IMR-90 (cell line): ENCODE data around the gene EFHD2. TPM values are rescaled to one million over a fixed set of nuclear protein-coding genes. Genes with fewer than 3 reads are reported as not detected.

Experiments
- ATAC-seq: fragments of 200-7000 bp; cut with Tn5 transposase; 2 replicates; pipeline ENCODE4 v1.9.1; 2020; ENCODE audit warnings: low read depth, mild to moderate bottlenecking, moderate library complexity
- BruUV-seq: library from RNA; stranded (reverse); fragments of 400-500 nt; replicated peaks from 2 replicates; lab custom pipeline; 2021; lab: Mats Ljungman, UMichigan
- CTCF ChIA-PET: fragments of 300-600 bp; formaldehyde crosslinking; extraction: SDS; loops from one replicate; lab custom pipeline; 2021; ENCODE audit warnings: antibody characterized with exemption; lab: Yijun Ruan, JAX
- POLR2A ChIA-PET: fragments of 300-600 bp; sonication (Branson Sonifier 250); formaldehyde crosslinking; loops from one replicate; lab custom pipeline; 2022; ENCODE audit warnings: antibody characterized with exemption; ENCODE audit not compliant: unreplicated experiment; lab: Charles Lee
- DNase-seq: peaks from one replicate; pipeline ENCODE4 v3.0.0; 2013
- H2AFZ ChIP-seq: replicated peaks from 2 replicates; pipeline ENCODE3; 2013; ENCODE audit warnings: low read length, mild to moderate bottlenecking; ENCODE audit not compliant: poor library complexity
- H2AK5ac ChIP-seq: 2 replicates; pipeline ENCODE4 v1.6.1; 2013; ENCODE audit warnings: low read depth, low read length, inconsistent platforms
- H2AK9ac ChIP-seq: replicated peaks from 2 replicates; pipeline ENCODE3; 2013; ENCODE audit warnings: mild to moderate bottlenecking, low read depth, low read length, moderate library complexity; ENCODE audit not compliant: poor library complexity
- H2BK120ac ChIP-seq: 2 replicates; pipeline ENCODE4 v1.6.1; 2013; ENCODE audit warnings: low read depth, low read length, inconsistent platforms
- H2BK15ac ChIP-seq: 3 replicates; pipeline ENCODE4 v1.6.1; 2013; ENCODE audit warnings: low read depth, low read length, inconsistent platforms
- H2BK20ac ChIP-seq: 2 replicates; pipeline ENCODE4 v1.6.1; 2013; ENCODE audit warnings: low read depth, mild to moderate bottlenecking, inconsistent platforms, low read length, moderate library complexity
- H2BK5ac ChIP-seq: 2 replicates; pipeline ENCODE4 v1.6.1; 2013; ENCODE audit warnings: mild to moderate bottlenecking, low read depth, low read length, inconsistent platforms; ENCODE audit not compliant: poor library complexity, severe bottlenecking
- H3K14ac ChIP-seq: replicated peaks from 2 replicates; pipeline ENCODE4 v1.6.1; 2013; ENCODE audit warnings: low read depth, low read length, inconsistent platforms
- H3K18ac ChIP-seq: 2 replicates; pipeline ENCODE4 v1.6.1; 2013; ENCODE audit warnings: low read depth, low read length, control low read depth
- H3K23ac ChIP-seq: 2 replicates; pipeline ENCODE4 v1.6.1; 2013; ENCODE audit warnings: low read depth, low read length, inconsistent platforms
- H3K27ac ChIP-seq: 2 replicates; pipeline ENCODE4 v1.5.1; 2013; ENCODE audit warnings: mild to moderate bottlenecking, control low read depth, low read length; ENCODE audit not compliant: insufficient read depth
- H3K27me3 ChIP-seq: 2 replicates; pipeline ENCODE4 v1.6.1; 2013; ENCODE audit warnings: low read length; ENCODE audit not compliant: control insufficient read depth, insufficient read depth
- H3K36me3 ChIP-seq: 2 replicates; pipeline ENCODE4 v1.6.1; 2013; ENCODE audit warnings: low read length, mixed read lengths; ENCODE audit not compliant: control insufficient read depth, insufficient read depth
- H3K4ac ChIP-seq: 2 replicates; pipeline ENCODE4 v1.6.1; 2013; ENCODE audit warnings: low read depth, low read length, inconsistent platforms
- H3K4me1 ChIP-seq: 2 replicates; pipeline ENCODE4 v1.6.1; 2013; ENCODE audit warnings: low read length, mixed read lengths; ENCODE audit not compliant: control insufficient read depth, insufficient read depth
- H3K4me2 ChIP-seq: 2 replicates; pipeline ENCODE4 v1.6.1; 2013; ENCODE audit warnings: low read depth, mild to moderate bottlenecking, control low read depth, low read length, moderate library complexity
- H3K4me3 ChIP-seq: 2 replicates; pipeline ENCODE4 v1.5.1; 2013; ENCODE audit warnings: low read depth, mild to moderate bottlenecking, control low read depth, low read length, moderate library complexity; ENCODE audit not compliant: insufficient read depth
- H3K56ac ChIP-seq: 2 replicates; pipeline ENCODE4 v1.6.1; 2013; ENCODE audit warnings: low read length, inconsistent platforms; ENCODE audit not compliant: insufficient read depth; ENCODE audit errors: extremely low read depth
- H3K79me1 ChIP-seq, 2 experiments: 2 replicates each; pipeline ENCODE4 v1.6.1; 2013; ENCODE audit warnings: low read length in 2 of 2, inconsistent platforms in 1 of 2, low read depth in 1 of 2
- H3K9ac ChIP-seq: 2 replicates; pipeline ENCODE4 v1.6.1; 2013; ENCODE audit warnings: low read depth, low read length, control low read depth
- H3K9me1 ChIP-seq: 2 replicates; pipeline ENCODE4 v1.6.1; 2013; ENCODE audit warnings: low read length, inconsistent platforms; ENCODE audit not compliant: insufficient read depth
- H3K9me3 ChIP-seq: 2 replicates; pipeline ENCODE4 v1.6.1; 2013; ENCODE audit warnings: low read length; ENCODE audit not compliant: control insufficient read depth, insufficient read depth
- H4K20me1 ChIP-seq: 2 replicates; pipeline ENCODE4 v1.6.1; 2013; ENCODE audit warnings: low read length, inconsistent platforms; ENCODE audit not compliant: insufficient read depth
- H4K5ac ChIP-seq: 2 replicates; pipeline ENCODE4 v1.6.1; 2013; ENCODE audit warnings: mild to moderate bottlenecking, low read depth, low read length, control low read depth
- H4K8ac ChIP-seq, 2 experiments: 2 replicates each; pipeline ENCODE4 v1.6.1; 2013; ENCODE audit warnings: low read depth in 2 of 2, low read length in 2 of 2, control low read depth in 1 of 2, inconsistent platforms in 1 of 2
- H4K91ac ChIP-seq: 2 replicates; pipeline ENCODE4 v1.6.1; 2013; ENCODE audit warnings: low read depth, low read length, inconsistent platforms; ENCODE audit not compliant: insufficient read depth
- CTCF ChIP-seq: conservative IDR thresholded peaks from 2 replicates; pipeline ENCODE4 v1.5.1; 2012; ENCODE audit warnings: mild to moderate bottlenecking, low read depth, low read length, improper control_type of control experiment
- FOS ChIP-seq: fragments of 150-350 bp; IDR thresholded peaks from 2 replicates; pipeline ENCODE4 v1.6.1; 2016; ENCODE audit warnings: low read depth, low read length
- MAZ ChIP-seq: IDR thresholded peaks from 2 replicates; pipeline ENCODE4 v1.6.1; 2012; ENCODE audit warnings: low read depth, mild to moderate bottlenecking, low read length, improper control_type of control experiment, moderate library complexity, borderline replicate concordance
- USF2 ChIP-seq: fragments of 150-350 bp; IDR thresholded peaks from 2 replicates; pipeline ENCODE4 v1.6.1; 2017; ENCODE audit warnings: mild to moderate bottlenecking, antibody characterized with exemption, low read length, low read depth
- WGBS, 2 experiments: methylation state at CpG; one replicate each; pipeline versions ENCODE4 v1.1.5 to v1.1.7; 2013; ENCODE audit warnings: missing lambda C conversion rate in 2 of 2; ENCODE audit not compliant: insufficient read length in 1 of 2; ENCODE audit errors: extremely low coverage in 2 of 2; 5-methylcytosine and 5-hydroxymethylcytosine counted together
- dilution Hi-C: fragments of 300-500 bp; cut with HindIII; formaldehyde crosslinking; loops from one replicate; pipeline ENCODE4 v1.14.3; 2018; ENCODE audit warnings: low sequenced_read_pairs; ENCODE audit not compliant: unreplicated experiment
- in situ Hi-C: fragments of 300-500 bp; cut with MboI; formaldehyde crosslinking; loops from 3 replicates; pipeline ENCODE4 v1.14.3; 2019; ENCODE audit warnings: low sequenced_read_pairs, inconsistent platforms, mixed read lengths
- intact Hi-C: fragments of 100-400 bp; cut with micrococcal nuclease; formaldehyde crosslinking; loops from 2 replicates; pipeline ENCODE4 v1.10.0; 2022
- polyA plus RNA-seq, 3 experiments: library from polyadenylated mRNA; depleted of rRNA; stranded (reverse); fragments of >200 nt; gene quantifications; 2 replicates each; pipeline ENCODE4 v1.2.3, GENCODE V29; 2012; ENCODE audit warnings: low replicate concordance in 1 of 3
- total RNA-seq: library from RNA; depleted of rRNA; stranded (reverse); fragments of >200 nt; gene quantifications from 2 replicates; pipeline ENCODE4 v1.2.3, GENCODE V29; 2012

Gene EFHD2
- total and polyA plus RNA-seq, 2 of the 4 experiments (the other 2 are of a cell fraction) = 22.6 to 58.9 TPM

GRCh38 chr1:15368888-15369287 lies 40.8 kb upstream of the EFHD2 start:
- H3K27me3 ChIP-seq = no peaks in the 10 kb centered on the region
- WGBS, 2 experiments = no CpG with 5 or more reads among the region's 1 CpG
- no TSS peak for BruUV-seq

More at GRCh38 chr1:15368888-15369287, 40.8 kb upstream of the EFHD2 start:
- Histone ChIP-seq H3K9me1 (no peaks in the 10 kb centered on the region), H3K79me1 (no peaks in the 10 kb centered on the region), H3K9me3 (no peaks in the 10 kb centered on the region), H3K36me3 (no peaks in the 10 kb centered on the region), H4K91ac (no peak overlapping the region), H2BK15ac (no peak overlapping the region), H3K9ac (no peak overlapping the region), H4K5ac (no peak overlapping the region), H3K14ac (no peak overlapping the region), H2AFZ (no peak overlapping the region), H3K4me1 (peaks cover 8% of the 10 kb centered on the region; the same call in 1 of the 2 replicates), H2BK20ac (no peak overlapping the region), H4K8ac (no peak overlapping the region), H4K20me1 (no peaks in the 10 kb centered on the region), H2AK5ac (no peak overlapping the region), H3K4ac (no peak overlapping the region), H2BK120ac (no peak overlapping the region), H3K56ac (no peak overlapping the region), H2BK5ac (no peak overlapping the region), H2AK9ac (no peak overlapping the region), H3K18ac (no peak overlapping the region), H3K4me3 (no peak overlapping the region), H3K27ac (no peak overlapping the region), H3K4me2 (no peak overlapping the region), H3K23ac (no peak overlapping the region)
- TF ChIP-seq FOS = no peak
- no peak for TF ChIP-seq USF2
- TF ChIP-seq MAZ = no peak
- TF ChIP-seq CTCF = no peak
- intact Hi-C loops = no loop called here
- in situ Hi-C loops = no loop called here
- POLR2A ChIA-PET = no interaction called here
- dilution Hi-C loops = no loop called here
- CTCF ChIA-PET = no interaction called here
- no peak for ATAC-seq
- no peak for DNase-seq
